Measurements from ENCODE around the gene ABCB8. TPM values are rescaled to one million over a fixed set of nuclear protein-coding genes. Genes with fewer than 3 reads are reported as not detected.
A peak's percentile ranks its signal among the peaks of the same experiment; 100 is the strongest.

ABCB8 gene
- total and polyA plus RNA-seq, 9 of the 15 experiments (the other 6 are each of a cell fraction or from before 2014, with no cell fraction given): 7.6 to 106 (median 36.3) TPM

- TF ChIP-seq FOXK2 (conservative IDR thresholded peaks at IDR 0.05 in 1 of 2, IDR thresholded peaks at IDR 0.05 in 1 of 2; ENCODE audit: low read depth in 2 of 2) (peak; percentile 61 to 65; a peak in 2 of 4 replicates), JUN (IDR thresholded peaks at IDR 0.05; ENCODE audit: borderline replicate concordance, low read depth, low read length) (peak; percentile 99), JUN (CRISPR knock-in tag; IDR thresholded peaks at IDR 0.05; ENCODE audit: borderline replicate concordance) (peak; percentile 91; the same call in 1 of the 2 replicates), C11orf30 (IDR thresholded peaks at IDR 0.05; ENCODE audit: low read depth) (no peak; the same call in 1 of the 2 replicates), RAD51 (IDR thresholded peaks at IDR 0.05; ENCODE audit: borderline replicate concordance, low read depth) (peak; percentile 38; the same call in 1 of the 2 replicates), SMAD4 (CRISPR knock-in tag; conservative IDR thresholded peaks at IDR 0.05) (peak; percentile 100), ZFP91 (CRISPR knock-in tag; IDR thresholded peaks at IDR 0.05) (no peak), ZNF146 (CRISPR knock-in tag; IDR thresholded peaks at IDR 0.05; ENCODE audit: unreplicated experiment) (no peak), HEY1 (CRISPR knock-in tag; IDR thresholded peaks at IDR 0.05; ENCODE audit: borderline replicate concordance) (no peak), KAT7 (CRISPR knock-in tag; IDR thresholded peaks at IDR 0.05; ENCODE audit: borderline replicate concordance) (peak; percentile 96)
- TF ChIP-seq, protein P1, sequence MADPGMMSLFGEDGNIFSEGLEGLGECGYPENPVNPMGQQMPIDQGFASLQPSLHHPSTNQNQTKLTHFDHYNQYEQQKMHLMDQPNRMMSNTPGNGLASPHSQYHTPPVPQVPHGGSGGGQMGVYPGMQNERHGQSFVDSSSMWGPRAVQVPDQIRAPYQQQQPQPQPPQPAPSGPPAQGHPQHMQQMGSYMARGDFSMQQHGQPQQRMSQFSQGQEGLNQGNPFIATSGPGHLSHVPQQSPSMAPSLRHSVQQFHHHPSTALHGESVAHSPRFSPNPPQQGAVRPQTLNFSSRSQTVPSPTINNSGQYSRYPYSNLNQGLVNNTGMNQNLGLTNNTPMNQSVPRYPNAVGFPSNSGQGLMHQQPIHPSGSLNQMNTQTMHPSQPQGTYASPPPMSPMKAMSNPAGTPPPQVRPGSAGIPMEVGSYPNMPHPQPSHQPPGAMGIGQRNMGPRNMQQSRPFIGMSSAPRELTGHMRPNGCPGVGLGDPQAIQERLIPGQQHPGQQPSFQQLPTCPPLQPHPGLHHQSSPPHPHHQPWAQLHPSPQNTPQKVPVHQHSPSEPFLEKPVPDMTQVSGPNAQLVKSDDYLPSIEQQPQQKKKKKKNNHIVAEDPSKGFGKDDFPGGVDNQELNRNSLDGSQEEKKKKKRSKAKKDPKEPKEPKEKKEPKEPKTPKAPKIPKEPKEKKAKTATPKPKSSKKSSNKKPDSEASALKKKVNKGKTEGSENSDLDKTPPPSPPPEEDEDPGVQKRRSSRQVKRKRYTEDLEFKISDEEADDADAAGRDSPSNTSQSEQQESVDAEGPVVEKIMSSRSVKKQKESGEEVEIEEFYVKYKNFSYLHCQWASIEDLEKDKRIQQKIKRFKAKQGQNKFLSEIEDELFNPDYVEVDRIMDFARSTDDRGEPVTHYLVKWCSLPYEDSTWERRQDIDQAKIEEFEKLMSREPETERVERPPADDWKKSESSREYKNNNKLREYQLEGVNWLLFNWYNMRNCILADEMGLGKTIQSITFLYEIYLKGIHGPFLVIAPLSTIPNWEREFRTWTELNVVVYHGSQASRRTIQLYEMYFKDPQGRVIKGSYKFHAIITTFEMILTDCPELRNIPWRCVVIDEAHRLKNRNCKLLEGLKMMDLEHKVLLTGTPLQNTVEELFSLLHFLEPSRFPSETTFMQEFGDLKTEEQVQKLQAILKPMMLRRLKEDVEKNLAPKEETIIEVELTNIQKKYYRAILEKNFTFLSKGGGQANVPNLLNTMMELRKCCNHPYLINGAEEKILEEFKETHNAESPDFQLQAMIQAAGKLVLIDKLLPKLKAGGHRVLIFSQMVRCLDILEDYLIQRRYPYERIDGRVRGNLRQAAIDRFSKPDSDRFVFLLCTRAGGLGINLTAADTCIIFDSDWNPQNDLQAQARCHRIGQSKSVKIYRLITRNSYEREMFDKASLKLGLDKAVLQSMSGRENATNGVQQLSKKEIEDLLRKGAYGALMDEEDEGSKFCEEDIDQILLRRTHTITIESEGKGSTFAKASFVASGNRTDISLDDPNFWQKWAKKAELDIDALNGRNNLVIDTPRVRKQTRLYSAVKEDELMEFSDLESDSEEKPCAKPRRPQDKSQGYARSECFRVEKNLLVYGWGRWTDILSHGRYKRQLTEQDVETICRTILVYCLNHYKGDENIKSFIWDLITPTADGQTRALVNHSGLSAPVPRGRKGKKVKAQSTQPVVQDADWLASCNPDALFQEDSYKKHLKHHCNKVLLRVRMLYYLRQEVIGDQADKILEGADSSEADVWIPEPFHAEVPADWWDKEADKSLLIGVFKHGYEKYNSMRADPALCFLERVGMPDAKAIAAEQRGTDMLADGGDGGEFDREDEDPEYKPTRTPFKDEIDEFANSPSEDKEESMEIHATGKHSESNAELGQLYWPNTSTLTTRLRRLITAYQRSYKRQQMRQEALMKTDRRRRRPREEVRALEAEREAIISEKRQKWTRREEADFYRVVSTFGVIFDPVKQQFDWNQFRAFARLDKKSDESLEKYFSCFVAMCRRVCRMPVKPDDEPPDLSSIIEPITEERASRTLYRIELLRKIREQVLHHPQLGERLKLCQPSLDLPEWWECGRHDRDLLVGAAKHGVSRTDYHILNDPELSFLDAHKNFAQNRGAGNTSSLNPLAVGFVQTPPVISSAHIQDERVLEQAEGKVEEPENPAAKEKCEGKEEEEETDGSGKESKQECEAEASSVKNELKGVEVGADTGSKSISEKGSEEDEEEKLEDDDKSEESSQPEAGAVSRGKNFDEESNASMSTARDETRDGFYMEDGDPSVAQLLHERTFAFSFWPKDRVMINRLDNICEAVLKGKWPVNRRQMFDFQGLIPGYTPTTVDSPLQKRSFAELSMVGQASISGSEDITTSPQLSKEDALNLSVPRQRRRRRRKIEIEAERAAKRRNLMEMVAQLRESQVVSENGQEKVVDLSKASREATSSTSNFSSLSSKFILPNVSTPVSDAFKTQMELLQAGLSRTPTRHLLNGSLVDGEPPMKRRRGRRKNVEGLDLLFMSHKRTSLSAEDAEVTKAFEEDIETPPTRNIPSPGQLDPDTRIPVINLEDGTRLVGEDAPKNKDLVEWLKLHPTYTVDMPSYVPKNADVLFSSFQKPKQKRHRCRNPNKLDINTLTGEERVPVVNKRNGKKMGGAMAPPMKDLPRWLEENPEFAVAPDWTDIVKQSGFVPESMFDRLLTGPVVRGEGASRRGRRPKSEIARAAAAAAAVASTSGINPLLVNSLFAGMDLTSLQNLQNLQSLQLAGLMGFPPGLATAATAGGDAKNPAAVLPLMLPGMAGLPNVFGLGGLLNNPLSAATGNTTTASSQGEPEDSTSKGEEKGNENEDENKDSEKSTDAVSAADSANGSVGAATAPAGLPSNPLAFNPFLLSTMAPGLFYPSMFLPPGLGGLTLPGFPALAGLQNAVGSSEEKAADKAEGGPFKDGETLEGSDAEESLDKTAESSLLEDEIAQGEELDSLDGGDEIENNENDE (IDR thresholded peaks at IDR 0.05; ENCODE audit: low read depth, low read length): no peak
- TF ChIP-seq, protein P2, sequence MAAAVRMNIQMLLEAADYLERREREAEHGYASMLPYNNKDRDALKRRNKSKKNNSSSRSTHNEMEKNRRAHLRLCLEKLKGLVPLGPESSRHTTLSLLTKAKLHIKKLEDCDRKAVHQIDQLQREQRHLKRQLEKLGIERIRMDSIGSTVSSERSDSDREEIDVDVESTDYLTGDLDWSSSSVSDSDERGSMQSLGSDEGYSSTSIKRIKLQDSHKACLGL (CRISPR knock-in tag; IDR thresholded peaks at IDR 0.05; ENCODE audit: borderline replicate concordance, poor library complexity, severe bottlenecking): no peak
Observed at GRCh38 chr7:151038951-151039849, 10.9 kb downstream of the ABCB8 start (continued).

All from K562 (cell line).